ENCODE measurements around the gene PTP4A1.

Gene PTP4A1

GRCh38 chr6:63556369-63556768 lies 15.9 kb upstream of the PTP4A1 start:
- no peak for DNase-seq (ENCODE audit: low spot score)

- DNase-seq (ENCODE audit: low spot score), result no peak
Observed at GRCh38 chr6:63558278-63558677, 14.0 kb upstream of the PTP4A1 start.

- peak; percentile 13 for DNase-seq (ENCODE audit: low spot score)
Observed at GRCh38 chr6:63560801-63561287, 11.4 kb upstream of the PTP4A1 start.

DNA sequence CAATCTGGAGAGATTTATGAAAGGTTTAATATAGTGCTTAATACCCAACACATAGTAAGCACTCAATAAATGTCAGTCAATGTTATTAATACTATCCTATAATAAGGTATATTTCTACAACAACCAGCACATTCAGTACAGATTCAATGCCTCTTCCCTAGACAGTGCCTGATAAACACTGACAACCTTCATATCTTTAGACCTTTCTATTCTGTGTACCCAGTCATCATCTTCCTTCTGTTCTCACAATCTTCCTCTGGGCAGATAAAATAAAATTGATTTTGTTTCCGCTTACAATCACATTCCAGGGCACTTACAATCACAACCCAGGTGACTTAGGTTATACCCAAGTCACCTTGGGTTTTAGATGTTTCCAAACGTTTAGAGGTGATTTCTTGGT lies 11.0 kb upstream of the PTP4A1 start:
- DNase-seq (ENCODE audit: low spot score), result no peak

- no peak for DNase-seq (ENCODE audit: low spot score)
Observed at GRCh38 chr6:63563235-63563634, 9.0 kb upstream of the PTP4A1 start.

GRCh38 chr6:63565058-63565726 lies 7.1 kb upstream of the PTP4A1 start:
- no peak for DNase-seq (ENCODE audit: low spot score)

DNA sequence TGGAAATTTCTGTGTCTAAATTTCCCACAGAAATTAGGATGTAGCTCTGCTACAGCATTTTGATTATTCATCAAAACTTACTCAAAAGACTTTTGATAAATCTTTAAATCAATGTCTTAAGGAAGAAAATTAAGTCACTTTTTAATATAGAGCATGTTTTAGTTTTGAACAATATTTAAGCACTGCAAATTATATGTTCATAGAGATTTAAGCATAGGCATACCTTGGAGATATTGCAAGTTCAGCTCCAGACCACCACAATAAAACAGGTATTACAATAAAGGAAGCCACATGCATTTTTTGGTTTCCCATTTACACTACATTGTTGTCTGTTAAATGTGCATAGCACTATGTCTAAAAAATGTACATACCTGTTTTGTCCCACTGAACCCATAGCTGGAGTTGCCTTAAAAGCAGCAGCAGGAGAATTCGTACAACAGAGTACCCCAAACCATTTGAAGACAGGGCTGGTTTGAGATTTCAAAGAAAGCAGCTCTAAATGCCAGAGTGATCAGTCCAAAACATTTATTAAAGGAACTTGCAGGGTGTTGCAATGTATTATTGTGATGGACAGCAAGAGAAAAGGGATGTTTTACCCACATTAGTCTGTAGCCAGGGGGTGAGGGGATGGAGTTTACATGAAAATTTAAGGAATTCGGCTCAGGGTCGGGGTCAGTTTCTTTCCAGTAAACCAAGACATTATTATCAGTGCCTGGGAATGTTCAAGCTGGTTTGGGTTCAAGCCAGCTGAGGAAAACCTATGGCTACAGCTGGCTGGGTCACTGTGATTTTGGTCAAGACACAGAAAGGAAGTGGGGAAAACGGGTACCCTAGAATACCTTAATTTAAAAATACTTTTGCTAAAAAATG lies 6.3 kb upstream of the PTP4A1 start:
- DNase-seq (ENCODE audit: low spot score), result peak; percentile 4

DNA sequence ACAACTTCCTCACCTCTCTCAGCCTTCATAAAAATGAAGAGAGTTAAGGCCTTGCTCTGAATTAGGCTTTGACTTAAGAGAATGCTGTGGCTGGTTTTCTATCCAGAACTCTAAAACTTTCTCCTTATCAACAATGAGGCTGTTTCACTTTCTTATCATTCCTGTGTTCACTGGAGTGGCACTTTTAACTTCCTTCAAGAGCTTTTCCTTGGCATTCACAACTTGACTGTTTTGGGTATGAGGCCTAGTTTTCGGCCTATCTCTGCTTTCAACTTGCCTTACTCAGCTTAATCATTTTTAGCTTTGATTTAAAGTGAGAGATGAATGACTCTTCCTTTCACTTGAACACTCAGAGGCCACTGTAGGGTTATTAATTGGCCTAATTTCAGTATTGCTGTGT lies 4.3 kb upstream of the PTP4A1 start:
- DNase-seq (ENCODE audit: low spot score), result no peak

GRCh38 chr6:63571361-63572043 lies 778 bp upstream of the PTP4A1 start:
- DNase-seq (ENCODE audit: low spot score), result peak; percentile 60

DNA sequence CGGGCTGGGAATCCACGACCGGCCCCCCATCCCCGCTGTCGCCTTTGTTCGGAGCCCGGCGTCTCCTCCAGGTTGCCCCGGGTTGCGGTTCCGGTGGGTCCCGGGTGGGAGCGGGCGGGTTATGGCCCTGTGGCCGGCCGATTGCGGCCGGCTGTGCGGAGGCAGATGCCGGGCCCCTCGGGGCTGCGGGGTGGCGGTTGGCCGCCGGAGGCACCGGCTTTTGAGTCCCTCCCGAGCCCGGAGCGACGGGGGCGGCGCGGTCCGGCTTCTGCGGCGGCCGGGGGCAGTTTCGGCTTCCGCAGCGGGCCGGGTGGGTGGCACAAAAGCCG lies 431 bp downstream of the PTP4A1 start:
- no peak for DNase-seq (ENCODE audit: low spot score)

DNA sequence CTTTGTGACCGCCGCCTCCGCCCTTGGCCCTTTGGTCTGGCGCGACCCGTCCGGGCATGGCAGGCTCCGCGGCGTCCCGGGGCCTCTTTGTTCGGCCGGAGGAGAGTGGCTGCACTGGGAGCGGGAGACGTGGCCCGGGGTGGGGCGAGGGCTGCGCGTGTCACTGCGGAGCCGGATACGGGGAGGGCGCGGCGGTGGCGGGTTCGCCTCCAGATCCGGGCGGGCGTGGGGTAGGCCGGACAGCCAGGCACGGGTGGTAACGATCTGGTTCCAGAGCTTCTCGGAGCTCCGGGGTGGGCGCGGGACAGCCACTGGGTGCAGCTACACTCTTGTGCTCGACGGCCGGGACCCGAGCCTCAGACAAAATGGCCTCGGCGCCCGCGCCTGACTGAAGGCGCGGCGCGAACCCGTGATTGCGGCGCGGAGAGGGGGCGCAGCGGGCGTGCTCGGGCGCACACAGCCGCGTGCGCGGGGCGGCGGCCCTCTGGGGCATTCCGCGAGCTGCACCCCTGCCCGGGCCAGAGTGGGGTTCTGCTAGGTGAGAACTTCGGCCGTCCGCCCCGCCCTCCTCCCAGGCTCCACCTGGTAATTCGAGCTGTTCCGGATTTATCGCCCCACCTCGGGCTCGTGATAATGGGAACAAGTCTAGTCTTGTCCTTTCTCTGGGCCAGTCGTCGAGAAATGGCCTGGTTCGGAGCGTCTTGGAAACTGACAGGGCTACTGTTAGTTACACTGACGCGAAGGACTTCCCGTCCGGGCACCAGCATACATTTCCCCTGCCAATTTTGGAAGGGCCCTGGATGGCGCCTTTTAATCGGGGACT lies 1.0 kb downstream of the PTP4A1 start:
- peak; percentile 61 for DNase-seq (ENCODE audit: low spot score)

DNA sequence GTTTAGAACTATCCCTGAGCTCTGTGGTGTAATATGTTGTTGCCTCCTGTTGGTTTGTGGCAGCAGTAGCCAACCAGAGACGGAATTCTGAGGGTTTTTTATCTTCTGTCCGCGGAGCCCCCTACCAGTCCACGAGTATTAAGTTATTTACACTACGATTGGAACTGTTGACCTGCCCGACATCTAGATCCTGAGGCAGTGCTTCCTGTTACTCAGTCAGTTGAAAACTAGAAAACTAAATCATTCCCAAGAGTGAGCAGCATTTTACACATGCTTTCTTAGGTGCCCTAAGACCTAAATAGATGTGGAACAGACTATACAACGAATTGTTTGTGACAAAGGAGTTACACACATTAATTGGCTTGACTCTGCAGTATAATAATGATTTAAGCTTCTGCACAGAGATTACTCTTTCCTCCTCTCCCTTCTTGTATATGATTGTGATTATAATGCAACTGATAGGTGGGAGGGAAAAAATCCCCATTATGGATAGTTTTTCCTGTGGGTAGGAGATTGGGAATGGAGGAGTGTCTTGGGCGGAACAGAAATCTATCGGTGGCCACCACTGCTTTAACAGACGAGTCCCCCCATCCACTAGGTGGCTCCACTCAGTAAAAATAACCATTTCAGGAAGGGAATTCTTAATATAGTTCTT lies 1.7 kb downstream of the PTP4A1 start:
- peak; percentile 31 for DNase-seq (ENCODE audit: low spot score)

DNA sequence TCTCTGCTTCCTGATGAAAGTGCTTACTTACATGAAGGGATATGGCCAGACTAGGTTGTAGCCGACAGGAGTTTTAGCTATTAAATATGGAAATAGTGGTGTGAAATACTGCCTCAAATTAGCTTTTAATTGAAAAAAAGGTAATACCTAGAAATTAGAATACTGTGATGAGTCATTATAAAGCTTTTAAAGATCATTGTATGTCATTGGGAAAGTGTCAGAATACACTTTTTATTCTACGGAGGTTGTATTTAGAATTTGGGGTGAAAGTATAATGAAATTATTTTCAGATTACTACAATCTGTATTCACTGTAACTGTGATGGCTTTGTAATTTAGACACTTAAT lies 2.2 kb downstream of the PTP4A1 start:
- DNase-seq (ENCODE audit: low spot score), result no peak

DNA sequence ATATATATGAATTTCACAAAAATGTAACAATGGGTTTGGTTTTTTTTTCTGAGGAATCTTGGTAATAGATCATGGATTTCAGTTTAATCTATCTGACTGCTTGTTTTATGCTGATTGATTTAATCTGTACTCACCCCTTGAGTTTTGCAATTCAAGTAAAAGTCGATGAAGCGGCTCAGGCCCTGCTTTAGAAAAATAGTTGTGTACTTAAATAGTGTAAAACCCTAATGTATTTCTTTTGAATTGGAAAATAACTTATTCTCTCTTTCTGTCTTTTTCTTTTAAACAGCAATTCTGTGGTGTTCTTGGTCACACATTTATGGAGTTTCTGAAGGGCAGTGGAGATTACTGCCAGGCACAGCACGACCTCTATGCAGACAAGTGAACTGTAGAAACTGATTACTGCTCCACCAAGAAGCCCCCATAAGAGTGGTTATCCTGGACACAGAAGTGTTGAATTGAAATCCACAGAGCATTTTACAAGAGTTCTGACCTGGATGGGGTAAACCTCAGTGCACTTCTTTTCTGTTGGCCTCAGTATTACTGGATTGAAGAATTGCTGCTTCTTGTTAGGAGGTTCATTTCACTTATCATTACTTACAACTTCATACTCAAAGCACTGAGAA lies 4.0 kb downstream of the PTP4A1 start:
- DNase-seq (ENCODE audit: low spot score), result no peak

DNA sequence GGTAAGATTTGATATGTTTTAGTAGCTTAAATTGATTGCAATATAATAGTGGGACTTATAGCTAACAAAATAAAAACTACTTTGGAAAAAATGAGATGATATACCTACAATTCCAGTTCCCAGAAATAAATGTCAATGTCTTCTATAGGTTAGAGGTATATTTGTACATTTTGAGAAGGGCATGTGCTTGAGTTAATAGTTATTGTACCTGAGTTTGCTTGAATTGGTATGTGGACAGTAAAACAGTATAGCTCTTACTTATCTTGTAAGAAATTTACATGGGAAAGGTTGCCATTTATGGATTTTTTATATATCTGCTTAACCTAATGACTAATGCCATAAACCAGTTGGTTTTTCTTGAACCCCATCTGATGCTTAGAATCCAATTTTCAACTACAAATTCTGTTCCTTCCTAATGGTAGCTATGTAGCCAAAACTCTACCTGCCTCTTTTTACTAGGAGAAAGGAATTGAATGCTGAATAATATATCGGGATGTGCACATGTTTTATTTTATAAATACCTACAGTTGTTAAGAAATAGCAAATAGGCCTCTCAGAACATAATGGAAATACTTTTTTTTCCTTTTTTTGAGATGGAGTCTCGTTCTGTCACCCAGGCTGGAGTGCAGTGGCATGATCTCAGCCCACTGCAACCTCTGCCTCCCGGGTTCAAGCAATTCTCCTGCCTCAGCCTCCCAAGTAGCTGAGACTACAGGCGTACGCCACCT lies 4.9 kb downstream of the PTP4A1 start:
- DNase-seq (ENCODE audit: low spot score), result no peak

GRCh38 chr6:63578757-63579156 lies 6.5 kb downstream of the PTP4A1 start:
- DNase-seq (ENCODE audit: low spot score), result no peak

DNA sequence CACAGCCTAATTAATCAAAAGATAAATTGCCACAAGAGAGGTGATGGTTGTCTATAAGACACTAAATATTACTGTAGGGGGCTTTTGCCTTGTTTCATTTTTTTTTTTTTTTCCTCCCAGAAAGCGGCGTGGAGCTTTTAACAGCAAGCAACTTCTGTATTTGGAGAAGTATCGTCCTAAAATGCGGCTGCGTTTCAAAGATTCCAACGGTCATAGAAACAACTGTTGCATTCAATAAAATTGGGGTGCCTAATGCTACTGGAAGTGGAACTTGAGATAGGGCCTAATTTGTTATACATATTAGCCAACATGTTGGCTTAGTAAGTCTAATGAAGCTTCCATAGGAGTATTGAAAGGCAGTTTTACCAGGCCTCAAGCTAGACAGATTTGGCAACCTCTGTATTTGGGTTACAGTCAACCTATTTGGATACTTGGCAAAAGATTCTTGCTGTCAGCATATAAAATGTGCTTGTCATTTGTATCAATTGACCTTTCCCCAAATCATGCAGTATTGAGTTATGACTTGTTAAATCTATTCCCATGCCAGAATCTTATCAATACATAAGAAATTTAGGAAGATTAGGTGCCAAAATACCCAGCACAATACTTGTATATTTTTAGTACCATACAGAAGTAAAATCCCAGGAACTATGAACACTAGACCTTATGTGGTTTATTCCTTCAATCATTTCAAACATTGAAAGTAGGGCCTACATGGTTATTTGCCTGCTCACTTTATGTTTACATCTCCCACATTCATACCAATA lies 7.8 kb downstream of the PTP4A1 start:
- DNase-seq (ENCODE audit: low spot score), result no peak

- DNase-seq (ENCODE audit: low spot score), result no peak
Observed at GRCh38 chr6:63580704-63580961, 8.4 kb downstream of the PTP4A1 start.

- DNase-seq (ENCODE audit: low spot score), result no peak
Observed at GRCh38 chr6:63581355-63582013, 9.2 kb downstream of the PTP4A1 start.

All from AG08396 (cell line).